Measurements from ENCODE around the gene MARCHF5.

The MARCHF5 gene

DNA sequence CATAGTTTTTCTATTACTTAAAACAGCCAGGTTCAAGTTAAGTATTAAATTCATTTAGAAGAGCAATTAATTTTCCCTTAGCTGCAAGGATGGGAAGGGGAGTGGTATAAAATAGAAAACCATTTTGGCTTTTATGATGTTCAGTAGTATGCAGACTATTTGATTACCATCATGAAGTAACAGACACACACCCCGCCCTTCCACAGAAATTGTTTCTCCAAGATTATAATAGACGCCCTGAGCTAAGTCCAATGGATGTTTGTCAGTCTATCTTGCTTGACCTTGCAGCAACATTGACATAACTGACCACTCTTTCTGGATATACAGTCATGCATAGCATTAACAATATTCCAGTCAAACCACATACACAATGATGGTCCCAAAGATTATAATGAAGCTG, 42.4 kb upstream of the MARCHF5 start:
- DNase-seq, result no peak
- no peak for TF ChIP-seq CTCF (IDR thresholded peaks at IDR 0.05; ENCODE audit: low read depth, low read length)
- Histone ChIP-seq H3K36me3 (no peaks in the 10 kb centered on the region), H3K4me3 (ENCODE audit: low read depth, low read length) (no peak overlapping the region), H3K9me3 (ENCODE audit: severe bottlenecking) (no peaks in the 10 kb centered on the region), H3K27me3 (ENCODE audit: insufficient read depth, low read depth, severe bottlenecking) (no peaks in the 10 kb centered on the region), H3K27ac (no peak overlapping the region)

DNA sequence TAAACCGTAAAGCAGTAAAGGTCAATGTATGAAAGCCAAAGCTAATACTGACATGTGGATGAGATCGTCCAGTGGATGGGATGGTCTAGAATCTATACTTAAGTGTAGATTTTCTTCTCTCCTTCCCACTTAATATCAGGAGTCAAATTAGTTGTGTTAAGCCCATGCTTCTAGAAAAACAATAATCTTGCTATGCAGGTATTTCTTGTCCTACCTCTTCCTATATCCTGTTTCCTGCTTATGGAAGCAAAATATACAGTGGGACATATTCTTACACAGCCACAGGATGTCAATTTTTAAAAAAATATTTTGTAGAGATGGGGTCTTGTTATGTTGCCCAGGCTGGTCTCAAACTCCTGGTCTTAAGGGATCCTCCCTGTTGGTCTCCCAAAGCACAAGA, 27.6 kb upstream of the MARCHF5 start:
- H3K9me3 ChIP-seq (ENCODE audit: severe bottlenecking), result no peaks in the 10 kb centered on the region
- H3K27me3 ChIP-seq (ENCODE audit: insufficient read depth, low read depth, severe bottlenecking), result no peaks in the 10 kb centered on the region
- TF ChIP-seq CTCF (IDR thresholded peaks at IDR 0.05; ENCODE audit: low read depth, low read length), result no peak
- H3K27ac ChIP-seq, result no peak overlapping the region
- H3K4me3 ChIP-seq (ENCODE audit: low read depth, low read length), result no peak overlapping the region
- no peaks in the 10 kb centered on the region for H3K36me3 ChIP-seq
- no peak for DNase-seq

DNA sequence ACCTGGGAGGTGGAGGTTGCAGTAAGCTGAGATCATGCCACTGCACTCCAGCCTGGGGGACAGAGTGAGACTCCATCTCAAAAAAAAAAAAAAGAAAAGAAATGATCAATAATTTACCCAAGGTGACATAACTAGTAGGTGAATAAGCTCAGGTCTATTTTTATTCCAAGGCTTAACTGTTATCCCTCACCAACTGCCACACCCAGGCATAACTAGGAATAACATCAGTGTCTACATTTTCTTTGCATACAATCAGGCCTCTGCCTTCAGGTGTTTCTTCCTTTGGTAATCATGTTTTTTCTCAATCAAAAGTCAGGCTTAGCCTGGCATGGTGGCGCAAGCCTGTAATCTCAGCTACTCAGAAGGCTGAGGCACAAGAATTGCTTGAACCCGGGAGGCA, 26.7 kb upstream of the MARCHF5 start:
- Histone ChIP-seq H3K9me3 (ENCODE audit: severe bottlenecking) (no peaks in the 10 kb centered on the region), H3K27me3 (ENCODE audit: insufficient read depth, low read depth, severe bottlenecking) (no peaks in the 10 kb centered on the region), H3K36me3 (no peaks in the 10 kb centered on the region), H3K4me3 (ENCODE audit: low read depth, low read length) (no peak overlapping the region), H3K27ac (no peak overlapping the region)
- no peak for DNase-seq
- no peak for TF ChIP-seq CTCF (IDR thresholded peaks at IDR 0.05; ENCODE audit: low read depth, low read length)

DNA sequence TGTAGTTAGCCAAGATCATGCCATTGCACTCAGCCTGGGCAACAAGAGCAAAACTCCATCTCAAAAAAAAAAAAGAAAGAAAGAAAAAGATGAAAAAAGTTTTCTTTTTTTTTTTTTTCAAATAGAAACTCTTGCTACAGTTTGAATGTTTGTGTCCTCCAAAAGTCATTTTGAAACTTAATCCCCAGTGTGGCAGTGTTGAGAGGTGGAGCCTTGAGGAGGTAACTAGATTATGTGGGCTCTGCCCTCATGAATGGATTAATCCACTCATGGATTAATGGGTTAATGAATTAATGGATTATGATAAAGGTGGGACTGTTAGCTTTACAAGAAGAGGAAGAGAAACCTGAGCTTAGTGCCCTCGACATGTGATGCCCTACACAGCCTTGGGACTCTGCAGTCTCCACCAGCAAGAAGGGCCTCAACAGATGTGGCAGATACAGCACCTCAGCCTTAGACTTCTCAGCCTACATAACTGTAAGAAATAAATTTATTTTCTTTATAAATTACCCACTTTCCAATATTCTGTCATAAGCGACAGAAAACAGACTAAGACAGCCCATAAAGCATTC, 25.2 kb upstream of the MARCHF5 start:
- H3K36me3 ChIP-seq, result no peaks in the 10 kb centered on the region
- TF ChIP-seq CTCF (IDR thresholded peaks at IDR 0.05; ENCODE audit: low read depth, low read length), result no peak
- H3K9me3 ChIP-seq (ENCODE audit: severe bottlenecking), result no peaks in the 10 kb centered on the region
- H3K4me3 ChIP-seq (ENCODE audit: low read depth, low read length), result no peak overlapping the region
- H3K27me3 ChIP-seq (ENCODE audit: insufficient read depth, low read depth, severe bottlenecking), result no peaks in the 10 kb centered on the region
- DNase-seq, result no peak
- H3K27ac ChIP-seq, result no peak overlapping the region

DNA sequence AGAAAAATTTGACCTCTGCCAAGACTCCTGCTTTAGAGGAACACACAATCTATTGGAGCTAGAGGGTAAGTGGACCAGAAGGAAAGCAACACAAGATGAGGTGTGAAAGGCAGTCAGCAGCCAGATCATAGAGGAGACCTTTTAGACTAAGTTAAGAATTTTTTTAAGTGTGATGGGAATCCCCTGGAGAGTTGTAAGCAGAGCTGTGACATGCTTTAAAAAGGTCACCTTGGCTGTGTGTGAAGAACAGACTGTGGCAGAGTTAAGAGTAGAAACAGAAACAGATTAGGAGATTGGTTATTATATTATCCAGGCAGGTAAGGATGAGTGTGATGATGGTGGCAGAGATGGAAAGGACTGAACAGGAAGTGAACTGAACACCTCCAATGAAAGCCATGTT, 23.6 kb upstream of the MARCHF5 start:
- Histone ChIP-seq H3K4me3 (ENCODE audit: low read depth, low read length) (no peak overlapping the region), H3K27me3 (ENCODE audit: insufficient read depth, low read depth, severe bottlenecking) (no peaks in the 10 kb centered on the region), H3K9me3 (ENCODE audit: severe bottlenecking) (no peaks in the 10 kb centered on the region), H3K27ac (no peak overlapping the region), H3K36me3 (no peaks in the 10 kb centered on the region)
- no peak for DNase-seq
- TF ChIP-seq CTCF (IDR thresholded peaks at IDR 0.05; ENCODE audit: low read depth, low read length), result no peak

- no peaks in the 10 kb centered on the region for H3K9me3 ChIP-seq (ENCODE audit: severe bottlenecking)
- H3K27ac ChIP-seq, result no peak overlapping the region
- DNase-seq, result no peak
- no peaks in the 10 kb centered on the region for H3K36me3 ChIP-seq
- no peak for TF ChIP-seq CTCF (IDR thresholded peaks at IDR 0.05; ENCODE audit: low read depth, low read length)
- no peaks in the 10 kb centered on the region for H3K27me3 ChIP-seq (ENCODE audit: insufficient read depth, low read depth, severe bottlenecking)
- no peak overlapping the region for H3K4me3 ChIP-seq (ENCODE audit: low read depth, low read length)
These were observed 22.2 kb upstream of the MARCHF5 start for GRCh38 chr10:92268748-92269147.

All from WERI-Rb-1 (cell line).